Measurements from ENCODE around the gene LMF2.

DNA sequence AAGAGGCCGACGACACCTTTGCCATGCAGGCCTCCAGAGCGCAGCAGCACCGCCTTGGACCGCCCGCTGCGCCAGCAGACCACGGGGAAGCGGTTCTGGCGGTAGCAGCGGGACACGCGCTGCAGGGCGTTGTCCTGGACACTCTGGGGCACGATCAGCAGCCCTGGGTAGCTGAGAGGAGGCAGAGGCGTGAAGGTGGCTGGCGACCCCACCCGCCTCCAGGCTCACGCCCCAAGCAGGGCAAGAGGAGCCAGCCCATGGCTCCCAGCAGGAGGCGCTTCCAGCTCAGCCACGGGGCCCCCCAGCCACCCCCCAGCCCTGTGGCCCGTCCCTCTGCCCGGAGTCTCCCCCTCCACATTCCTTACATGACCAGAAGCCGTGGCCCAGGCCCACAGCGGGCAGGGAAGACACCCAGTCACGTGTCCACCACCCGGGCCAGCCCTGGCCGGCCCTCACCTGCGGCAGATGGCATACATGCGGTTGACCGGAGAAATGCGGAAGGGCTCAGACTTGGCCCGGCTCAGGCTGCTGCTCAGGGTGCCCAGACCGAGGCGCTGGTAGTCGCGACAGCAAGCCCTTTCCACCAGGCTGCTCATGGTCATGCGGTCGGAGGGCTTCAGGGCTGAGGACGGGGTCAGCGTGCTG lies 47.9 kb downstream of the LMF2 start:
- TF ChIP-seq, protein P1, sequence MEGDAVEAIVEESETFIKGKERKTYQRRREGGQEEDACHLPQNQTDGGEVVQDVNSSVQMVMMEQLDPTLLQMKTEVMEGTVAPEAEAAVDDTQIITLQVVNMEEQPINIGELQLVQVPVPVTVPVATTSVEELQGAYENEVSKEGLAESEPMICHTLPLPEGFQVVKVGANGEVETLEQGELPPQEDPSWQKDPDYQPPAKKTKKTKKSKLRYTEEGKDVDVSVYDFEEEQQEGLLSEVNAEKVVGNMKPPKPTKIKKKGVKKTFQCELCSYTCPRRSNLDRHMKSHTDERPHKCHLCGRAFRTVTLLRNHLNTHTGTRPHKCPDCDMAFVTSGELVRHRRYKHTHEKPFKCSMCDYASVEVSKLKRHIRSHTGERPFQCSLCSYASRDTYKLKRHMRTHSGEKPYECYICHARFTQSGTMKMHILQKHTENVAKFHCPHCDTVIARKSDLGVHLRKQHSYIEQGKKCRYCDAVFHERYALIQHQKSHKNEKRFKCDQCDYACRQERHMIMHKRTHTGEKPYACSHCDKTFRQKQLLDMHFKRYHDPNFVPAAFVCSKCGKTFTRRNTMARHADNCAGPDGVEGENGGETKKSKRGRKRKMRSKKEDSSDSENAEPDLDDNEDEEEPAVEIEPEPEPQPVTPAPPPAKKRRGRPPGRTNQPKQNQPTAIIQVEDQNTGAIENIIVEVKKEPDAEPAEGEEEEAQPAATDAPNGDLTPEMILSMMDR (conservative IDR thresholded peaks at IDR 0.05; ENCODE audit: low read depth, low read length) = no peak
- TF ChIP-seq RFX5 (IDR thresholded peaks at IDR 0.05; ENCODE audit: low read depth, low read length) (no peak), POLR2A (IDR thresholded peaks at IDR 0.05; ENCODE audit: low read depth, low read length) (no peak), MAFK (IDR thresholded peaks at IDR 0.05; ENCODE audit: low read depth, low read length) (no peak)

All from IMR-90 (cell line).